Neutrophil (primary cell): ENCODE measurements around the gene SBNO2.

Experiments
- H3K27ac ChIP-seq: fragments of 200-600 bp; sonication (generic); 2 replicates; pipeline ENCODE4 v1.5.1; 2016; ENCODE audit warnings: mild to moderate bottlenecking, moderate library complexity
- H3K27me3 ChIP-seq: fragments of 200-600 bp; sonication (generic); 2 replicates; pipeline ENCODE4 v1.6.0; 2016; ENCODE audit warnings: mild to moderate bottlenecking
- H3K36me3 ChIP-seq: fragments of 200-600 bp; sonication (generic); 2 replicates; pipeline ENCODE4 v1.5.1; 2017
- H3K4me1 ChIP-seq, 2 experiments: fragments of 200-600 bp in 1 of 2; sonication (generic) in 1 of 2; 1 replicate in 1 of 2; 2 replicates in 1 of 2; pipeline versions ENCODE4 v1.5.1 to v1.6.1; 2013 to 2016; ENCODE audit warnings: low read depth in 1 of 2, low read length in 1 of 2, mild to moderate bottlenecking in 1 of 2, moderate library complexity in 1 of 2; ENCODE audit not compliant: control insufficient read depth in 1 of 2, insufficient read depth in 1 of 2
- H3K4me3 ChIP-seq, 2 experiments: fragments of 200-600 bp in 1 of 2; sonication (generic) in 1 of 2; 1 replicate in 1 of 2; 2 replicates in 1 of 2; pipeline ENCODE4 v1.5.1; 2013 to 2016; ENCODE audit warnings: low read depth in 1 of 2, low read length in 1 of 2, mild to moderate bottlenecking in 1 of 2, moderate library complexity in 1 of 2
- H3K9me3 ChIP-seq: fragments of 200-600 bp; sonication (generic); 2 replicates; pipeline ENCODE4 v1.5.1; 2016
- TF ChIP-seq, protein P1 (sequence below): fragments of 200-600 bp; sonication (generic); IDR thresholded peaks from 2 replicates; pipeline ENCODE4 v1.5.1; 2016; ENCODE audit warnings: antibody characterized with exemption

SBNO2 gene

DNA sequence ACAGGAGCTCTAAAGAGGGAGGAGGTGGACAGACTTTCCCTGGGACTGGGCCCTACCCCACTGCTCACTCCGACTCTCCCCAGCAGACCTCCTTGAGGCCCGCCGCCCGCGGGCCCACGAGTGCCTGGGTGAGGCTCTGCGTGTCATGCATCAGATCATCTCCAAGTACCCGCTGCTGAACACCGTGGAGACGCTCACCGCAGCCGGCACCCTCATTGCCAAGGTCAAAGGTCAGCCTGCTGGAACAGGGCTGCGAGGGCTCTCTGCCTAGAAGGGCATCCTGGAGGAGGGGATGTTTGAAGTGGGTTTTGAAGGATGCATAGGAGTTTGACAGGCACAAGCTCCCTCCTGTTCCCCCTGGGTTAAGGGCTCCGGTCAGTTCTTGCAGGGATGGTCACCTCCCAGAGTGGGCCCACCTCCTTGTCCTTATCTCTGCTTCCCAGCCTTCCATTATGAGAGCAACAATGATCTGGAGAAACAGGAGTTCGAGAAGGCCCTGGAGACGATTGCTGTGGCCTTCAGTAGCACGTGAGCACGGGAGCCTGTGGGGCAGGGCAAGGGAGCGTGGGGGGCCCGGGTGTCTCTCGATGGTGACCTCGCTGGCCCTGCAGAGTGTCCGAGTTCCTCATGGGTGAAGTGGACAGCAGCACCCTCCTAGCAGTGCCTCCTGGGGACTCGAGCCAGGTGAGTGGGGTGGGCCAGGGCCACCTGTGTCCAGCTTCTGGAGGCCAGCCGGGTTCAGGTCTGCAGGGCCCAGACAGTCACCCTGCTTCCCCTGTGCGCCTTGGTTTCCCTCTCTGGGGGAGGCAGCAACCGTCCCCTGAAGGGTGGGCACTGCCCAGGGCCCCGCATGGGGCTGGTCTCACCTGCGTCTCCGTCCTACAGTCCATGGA lies 100.8 kb downstream of the SBNO2 start:
- Histone ChIP-seq H3K4me3 (peak overlapping the region in 1 of 2 experiments; percentile 73), H3K36me3 (peaks cover 90% of the 10 kb centered on the region), H3K4me1 (peaks cover 89% of the 10 kb centered on the region in 2 experiments), H3K9me3 (no peaks in the 10 kb centered on the region), H3K27ac (peak overlapping the region; percentile 89), H3K27me3 (no peaks in the 10 kb centered on the region)
- TF ChIP-seq, protein P1, sequence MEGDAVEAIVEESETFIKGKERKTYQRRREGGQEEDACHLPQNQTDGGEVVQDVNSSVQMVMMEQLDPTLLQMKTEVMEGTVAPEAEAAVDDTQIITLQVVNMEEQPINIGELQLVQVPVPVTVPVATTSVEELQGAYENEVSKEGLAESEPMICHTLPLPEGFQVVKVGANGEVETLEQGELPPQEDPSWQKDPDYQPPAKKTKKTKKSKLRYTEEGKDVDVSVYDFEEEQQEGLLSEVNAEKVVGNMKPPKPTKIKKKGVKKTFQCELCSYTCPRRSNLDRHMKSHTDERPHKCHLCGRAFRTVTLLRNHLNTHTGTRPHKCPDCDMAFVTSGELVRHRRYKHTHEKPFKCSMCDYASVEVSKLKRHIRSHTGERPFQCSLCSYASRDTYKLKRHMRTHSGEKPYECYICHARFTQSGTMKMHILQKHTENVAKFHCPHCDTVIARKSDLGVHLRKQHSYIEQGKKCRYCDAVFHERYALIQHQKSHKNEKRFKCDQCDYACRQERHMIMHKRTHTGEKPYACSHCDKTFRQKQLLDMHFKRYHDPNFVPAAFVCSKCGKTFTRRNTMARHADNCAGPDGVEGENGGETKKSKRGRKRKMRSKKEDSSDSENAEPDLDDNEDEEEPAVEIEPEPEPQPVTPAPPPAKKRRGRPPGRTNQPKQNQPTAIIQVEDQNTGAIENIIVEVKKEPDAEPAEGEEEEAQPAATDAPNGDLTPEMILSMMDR: no peak

DNA sequence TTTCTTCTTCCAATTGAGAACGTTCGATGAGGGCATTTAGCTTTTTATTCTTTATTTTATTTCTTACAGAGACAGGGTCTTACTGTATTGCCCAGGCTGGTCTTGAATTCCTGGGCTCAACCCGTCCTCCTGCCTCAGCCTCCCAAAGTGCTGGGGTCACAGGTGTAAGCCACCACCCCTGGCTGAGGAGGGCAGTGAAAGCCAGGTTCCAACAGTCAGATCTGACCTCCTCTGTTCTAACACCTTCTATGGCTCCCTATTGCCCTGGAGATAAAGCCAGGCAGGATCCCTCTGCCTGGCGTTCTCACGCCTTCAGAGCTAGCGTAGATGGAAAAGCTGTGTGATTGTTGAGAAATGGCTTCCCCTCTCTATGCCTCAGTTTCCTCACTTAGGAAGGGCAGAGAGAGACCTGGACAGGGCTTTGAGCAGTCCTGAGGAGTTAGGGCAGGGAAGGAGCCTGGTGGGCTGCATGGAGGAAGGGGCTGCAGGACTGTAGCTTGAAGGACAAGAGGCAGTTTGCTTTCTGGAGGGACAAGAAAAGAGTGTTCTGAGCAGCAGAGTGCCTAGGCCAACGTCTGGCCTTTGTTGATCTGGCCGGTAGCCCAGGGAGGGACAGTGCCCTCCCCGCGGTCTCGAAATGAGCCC lies 101.6 kb downstream of the SBNO2 start:
- Histone ChIP-seq H3K27ac (peak overlapping the region; percentile 89), H3K4me1 (peaks cover 86 to 90% of the 10 kb centered on the region in 2 experiments)

DNA sequence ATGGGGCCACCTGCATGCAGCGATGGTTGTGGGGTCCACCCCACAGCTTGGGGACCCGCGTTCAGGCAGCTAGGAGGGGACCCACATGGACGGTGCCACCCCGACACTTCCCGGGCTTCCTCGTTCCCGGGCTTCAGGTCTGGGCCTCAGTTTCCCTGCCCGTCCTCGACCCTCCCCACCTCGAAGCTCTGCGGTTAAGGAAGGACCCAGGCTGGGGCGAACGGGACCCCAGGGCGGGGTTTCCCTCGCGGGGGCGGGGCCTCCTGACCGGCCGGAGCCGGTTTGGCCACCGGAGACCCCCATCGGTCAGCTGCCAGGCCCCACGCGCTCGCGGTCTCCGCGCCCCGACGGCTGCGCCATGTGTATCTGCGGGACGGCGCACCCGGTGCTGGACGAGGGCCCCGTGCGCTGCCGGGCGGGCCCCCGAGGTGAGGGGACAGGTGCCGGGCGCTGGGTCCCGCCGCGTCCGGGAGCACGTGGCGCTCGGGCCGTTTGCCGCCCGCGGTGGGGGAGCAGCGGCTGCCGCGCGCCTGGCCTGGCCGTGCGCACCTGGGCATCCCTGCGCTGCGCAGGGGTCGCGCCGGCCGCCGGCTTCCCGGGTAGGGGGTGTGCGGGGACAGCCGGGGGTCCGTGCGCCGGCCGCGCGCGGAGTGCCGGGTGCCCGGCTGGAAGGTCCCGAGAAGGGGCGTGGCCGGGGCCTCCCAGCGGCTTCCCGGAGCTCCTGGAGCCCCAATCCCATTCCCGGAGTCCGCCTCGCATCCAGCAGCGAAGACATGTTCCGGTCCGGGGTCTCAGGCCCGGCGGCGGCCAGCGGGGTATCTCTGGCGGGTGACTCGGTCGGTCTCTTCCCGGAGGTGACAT lies 102.9 kb downstream of the SBNO2 start:
- Histone ChIP-seq H3K27me3 (no peaks in the 10 kb centered on the region), H3K4me3 (peak overlapping the region in 1 of 2 experiments; percentile 10), H3K36me3 (peaks cover 85% of the 10 kb centered on the region), H3K9me3 (no peaks in the 10 kb centered on the region), H3K4me1 (peaks cover 80 to 87% of the 10 kb centered on the region in 2 experiments), H3K27ac (peak overlapping the region; percentile 60)
- TF ChIP-seq, protein P1: no peak

More for the DNA sequence above, 101.6 kb downstream of the SBNO2 start:
- TF ChIP-seq, protein P1: no peak
- Histone ChIP-seq H3K27me3 (no peaks in the 10 kb centered on the region), H3K4me3 (no peak overlapping the region), H3K9me3 (no peaks in the 10 kb centered on the region), H3K36me3 (peaks cover 85% of the 10 kb centered on the region)

DNA sequence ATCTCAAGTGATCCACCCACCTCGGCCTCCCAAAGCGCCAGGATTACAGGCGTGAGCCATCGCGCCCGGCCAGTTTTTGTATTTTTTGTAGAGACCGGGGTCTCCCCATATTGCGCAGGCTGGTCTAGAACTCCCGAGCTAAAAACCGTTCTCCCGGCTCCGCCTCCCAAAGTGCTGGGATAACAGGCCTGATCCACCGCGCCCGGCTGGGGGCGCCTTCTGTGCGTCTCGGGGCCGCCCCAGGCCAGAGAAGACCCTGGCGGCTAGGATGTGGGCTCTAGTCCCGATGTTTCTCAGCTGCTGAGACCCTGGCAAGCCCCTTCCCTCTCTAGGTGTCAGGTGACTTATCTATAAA lies 103.5 kb downstream of the SBNO2 start:
- Histone ChIP-seq H3K27ac (peak overlapping the region; percentile 60), H3K4me1 (peaks cover 79 to 87% of the 10 kb centered on the region in 2 experiments)

More for the DNA sequence above, 103.5 kb downstream of the SBNO2 start:
- H3K4me3 ChIP-seq: peak overlapping the region in 1 of 2 experiments; percentile 10
- H3K36me3 ChIP-seq: peaks cover 83% of the 10 kb centered on the region
- TF ChIP-seq, protein P1: no peak
- no peaks in the 10 kb centered on the region for H3K27me3 ChIP-seq
- H3K9me3 ChIP-seq: no peaks in the 10 kb centered on the region
